Neural crest cell (in vitro differentiated cells): ENCODE data around the gene BUB3. TPM values are rescaled to one million over a fixed set of nuclear protein-coding genes. Genes with fewer than 3 reads are reported as not detected.

Experiments used
- DNase-seq: peaks from one replicate; pipeline ENCODE4 v3.0.0; 2021; ENCODE audit warnings: low read depth, mixed read lengths, low spot score
- H3K27ac Mint-ChIP-seq: one replicate; pipeline ENCODE4 v1.8.0; 2021; ENCODE audit warnings: mild to moderate bottlenecking, mixed read lengths; ENCODE audit not compliant: unreplicated experiment
- H3K27me3 Mint-ChIP-seq: 2 replicates; pipeline ENCODE4 v1.8.0; 2021; ENCODE audit warnings: low read depth, mild to moderate bottlenecking, mixed read lengths
- H3K36me3 Mint-ChIP-seq: 2 replicates; pipeline ENCODE4 v1.8.0; 2021; ENCODE audit warnings: low read depth, mild to moderate bottlenecking, mixed read lengths
- H3K4me1 Mint-ChIP-seq: 2 replicates; pipeline ENCODE4 v1.8.0; 2021; ENCODE audit warnings: mixed read lengths
- H3K4me3 Mint-ChIP-seq: one replicate; pipeline ENCODE4 v1.8.0; 2021; ENCODE audit warnings: mild to moderate bottlenecking, mixed read lengths
- H3K9me3 Mint-ChIP-seq: 2 replicates; pipeline ENCODE4 v1.8.0; 2021; ENCODE audit warnings: mixed read lengths
- total RNA-seq: library from RNA; stranded (reverse); gene quantifications from 2 replicates; pipeline ENCODE4 v1.2.1, GENCODE V29; 2021
- TF ChIP-seq, protein P1 (sequence below): fragments of 200-600 bp; sonication (generic); conservative IDR thresholded peaks from 2 replicates; pipeline ENCODE4 v1.5.0; 2021; ENCODE audit warnings: antibody characterized with exemption, mild to moderate bottlenecking

The BUB3 gene
- total RNA-seq, 1 donor from 2014 or later, result 171 TPM

DNA sequence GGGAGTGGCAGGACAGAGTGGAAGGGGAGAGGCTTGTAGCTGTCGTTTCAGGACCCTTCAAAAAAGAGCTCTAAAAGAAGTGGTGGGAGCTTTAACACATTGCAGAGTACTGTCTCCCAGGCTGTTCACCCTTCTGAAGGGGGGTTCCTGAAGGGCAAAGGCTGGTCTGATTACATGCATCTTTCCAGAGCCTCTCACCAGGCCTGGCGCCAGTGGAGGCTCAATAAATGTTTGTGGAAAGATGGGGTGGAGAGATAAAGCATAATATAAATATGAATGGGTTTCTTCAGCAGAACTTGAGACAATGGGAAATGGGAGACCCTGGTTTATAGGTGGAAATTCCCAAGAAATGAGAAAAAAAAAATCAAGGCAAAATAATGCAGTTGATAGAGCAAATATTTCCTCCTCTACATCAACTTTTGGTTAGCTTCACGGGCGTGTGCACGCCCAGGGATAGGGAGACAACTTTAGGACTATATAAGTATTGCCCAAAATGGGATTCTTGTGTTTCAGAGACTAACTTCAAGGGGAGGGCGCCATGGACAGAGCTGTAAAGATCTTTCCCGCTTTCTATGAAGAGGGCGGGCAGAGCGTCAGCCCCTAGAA, 613 bp upstream of the BUB3 start:
- no peak for DNase-seq
- Mint-ChIP-seq H3K27ac (no peak overlapping the region), H3K4me3 (peak overlapping the region; percentile 99), H3K27me3 (peaks cover 54% of the 10 kb centered on the region), H3K36me3 (peaks cover 15% of the 10 kb centered on the region), H3K9me3 (no peaks in the 10 kb centered on the region), H3K4me1 (peaks cover 45% of the 10 kb centered on the region)
- TF ChIP-seq, protein P1, sequence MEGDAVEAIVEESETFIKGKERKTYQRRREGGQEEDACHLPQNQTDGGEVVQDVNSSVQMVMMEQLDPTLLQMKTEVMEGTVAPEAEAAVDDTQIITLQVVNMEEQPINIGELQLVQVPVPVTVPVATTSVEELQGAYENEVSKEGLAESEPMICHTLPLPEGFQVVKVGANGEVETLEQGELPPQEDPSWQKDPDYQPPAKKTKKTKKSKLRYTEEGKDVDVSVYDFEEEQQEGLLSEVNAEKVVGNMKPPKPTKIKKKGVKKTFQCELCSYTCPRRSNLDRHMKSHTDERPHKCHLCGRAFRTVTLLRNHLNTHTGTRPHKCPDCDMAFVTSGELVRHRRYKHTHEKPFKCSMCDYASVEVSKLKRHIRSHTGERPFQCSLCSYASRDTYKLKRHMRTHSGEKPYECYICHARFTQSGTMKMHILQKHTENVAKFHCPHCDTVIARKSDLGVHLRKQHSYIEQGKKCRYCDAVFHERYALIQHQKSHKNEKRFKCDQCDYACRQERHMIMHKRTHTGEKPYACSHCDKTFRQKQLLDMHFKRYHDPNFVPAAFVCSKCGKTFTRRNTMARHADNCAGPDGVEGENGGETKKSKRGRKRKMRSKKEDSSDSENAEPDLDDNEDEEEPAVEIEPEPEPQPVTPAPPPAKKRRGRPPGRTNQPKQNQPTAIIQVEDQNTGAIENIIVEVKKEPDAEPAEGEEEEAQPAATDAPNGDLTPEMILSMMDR, result no peak

DNA sequence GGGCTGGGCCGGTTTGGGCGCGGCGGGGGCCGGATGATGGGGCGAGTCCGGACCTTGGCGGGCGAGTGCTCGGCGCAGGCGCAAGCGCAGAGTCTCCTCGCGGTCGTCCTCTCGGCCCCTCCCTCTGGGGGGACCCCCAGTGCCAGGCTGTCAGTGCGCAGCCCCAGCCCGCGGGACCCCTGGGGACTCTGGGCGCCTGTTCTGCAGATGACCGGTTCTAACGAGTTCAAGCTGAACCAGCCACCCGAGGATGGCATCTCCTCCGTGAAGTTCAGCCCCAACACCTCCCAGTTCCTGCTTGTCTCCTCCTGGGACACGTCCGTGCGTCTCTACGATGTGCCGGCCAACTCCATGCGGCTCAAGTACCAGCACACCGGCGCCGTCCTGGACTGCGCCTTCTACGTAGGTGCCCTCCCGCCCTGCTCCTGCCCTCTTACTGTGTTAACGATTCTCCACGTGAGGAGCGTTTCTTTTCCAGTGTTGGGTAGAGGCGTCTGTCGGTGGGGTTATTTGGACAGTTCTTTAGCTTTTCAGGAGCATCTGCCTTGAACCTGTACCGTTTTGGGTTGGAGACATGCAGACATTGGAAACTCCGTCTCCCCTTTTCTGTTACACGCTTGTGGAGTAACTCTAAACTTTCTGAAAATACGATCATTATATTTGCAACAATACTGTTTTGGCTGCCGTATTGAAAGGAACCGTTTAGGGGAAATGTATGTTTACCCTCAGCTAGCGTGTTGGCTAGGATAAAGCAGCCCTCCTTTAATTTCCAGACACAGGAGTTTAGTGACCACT, 706 bp downstream of the BUB3 start:
- Mint-ChIP-seq H3K4me3 (peak overlapping the region; percentile 99), H3K27me3 (peaks cover 42% of the 10 kb centered on the region), H3K27ac (peak overlapping the region; percentile 99), H3K36me3 (peaks cover 15% of the 10 kb centered on the region), H3K9me3 (no peaks in the 10 kb centered on the region), H3K4me1 (peaks cover 44% of the 10 kb centered on the region)
- TF ChIP-seq, protein P1, result peak; percentile 2
- no peak for DNase-seq

DNA sequence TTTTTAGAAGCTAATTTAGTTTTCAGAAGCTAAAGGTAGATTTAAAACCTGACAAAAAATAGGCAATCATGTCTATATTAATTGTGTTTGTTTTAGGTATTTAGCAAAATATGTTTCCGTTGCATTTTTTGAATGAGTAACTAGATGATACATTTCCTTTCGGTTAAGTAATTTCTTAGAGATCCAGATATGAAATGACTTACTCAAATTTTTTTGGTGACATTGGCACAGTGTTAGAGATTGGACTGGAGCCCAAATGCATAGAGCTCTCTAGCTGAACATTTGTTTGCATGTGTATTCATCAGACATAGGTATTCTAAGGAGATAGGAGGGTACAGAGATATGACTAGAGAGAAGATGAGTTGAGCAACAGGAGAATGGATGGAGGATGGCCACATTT, 1.9 kb downstream of the BUB3 start:
- TF ChIP-seq, protein P1, result no peak
- Mint-ChIP-seq H3K4me3 (peak overlapping the region; percentile 99), H3K4me1 (peaks cover 39% of the 10 kb centered on the region), H3K9me3 (no peaks in the 10 kb centered on the region), H3K36me3 (peaks cover 15% of the 10 kb centered on the region), H3K27ac (no peak overlapping the region), H3K27me3 (peaks cover 30% of the 10 kb centered on the region)
- DNase-seq, result no peak

DNA sequence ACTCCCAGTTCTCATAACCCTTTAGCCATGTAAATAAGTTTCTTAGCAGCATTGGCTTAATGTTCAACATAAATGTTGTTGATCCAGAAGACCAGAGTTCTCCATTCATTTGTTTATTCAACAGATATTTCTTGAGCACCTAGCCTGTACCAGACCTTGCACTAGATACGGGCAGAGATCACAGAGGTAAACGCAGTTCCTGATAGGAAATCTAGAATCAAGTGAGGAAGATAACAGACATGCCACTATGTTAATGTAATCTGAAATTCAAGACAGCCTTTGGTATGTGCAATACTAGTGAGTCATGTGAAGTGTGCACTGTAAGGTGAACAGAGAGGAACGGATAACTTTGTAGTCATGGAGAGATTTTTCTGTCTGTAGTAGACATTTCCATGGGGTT, 3.0 kb downstream of the BUB3 start:
- Mint-ChIP-seq H3K36me3 (peaks cover 21% of the 10 kb centered on the region), H3K27ac (no peak overlapping the region), H3K9me3 (no peaks in the 10 kb centered on the region), H3K4me3 (peak overlapping the region; percentile 99), H3K27me3 (peaks cover 19% of the 10 kb centered on the region), H3K4me1 (peaks cover 39% of the 10 kb centered on the region)
- no peak for DNase-seq
- TF ChIP-seq, protein P1, result no peak

DNA sequence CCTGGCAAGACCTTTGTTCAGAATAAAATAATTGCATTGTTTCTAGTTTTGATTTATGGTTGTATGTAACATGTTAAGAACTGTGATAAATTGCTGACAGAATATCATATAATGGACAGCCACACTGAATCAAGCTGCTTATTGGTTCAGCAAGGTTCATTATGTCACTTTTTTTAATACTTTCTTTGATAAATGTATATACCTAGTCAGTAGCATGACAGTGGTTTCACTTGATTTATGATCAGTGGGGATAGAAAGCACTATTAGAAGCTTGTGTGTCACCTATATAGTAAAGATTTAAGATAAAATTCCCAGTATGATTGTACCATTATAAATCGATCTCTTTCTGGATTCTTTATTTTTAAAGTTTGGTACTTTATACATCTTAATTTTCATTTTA, 4.5 kb downstream of the BUB3 start:
- H3K9me3 Mint-ChIP-seq, result no peaks in the 10 kb centered on the region
- H3K36me3 Mint-ChIP-seq, result peaks cover 21% of the 10 kb centered on the region
- no peak overlapping the region for H3K27ac Mint-ChIP-seq
- H3K4me3 Mint-ChIP-seq, result peak overlapping the region; percentile 45
- TF ChIP-seq, protein P1, result no peak
- no peak for DNase-seq
- peaks cover 39% of the 10 kb centered on the region for H3K4me1 Mint-ChIP-seq
- peaks cover 4% of the 10 kb centered on the region for H3K27me3 Mint-ChIP-seq
